IMR-90 (cell line): Measurements from ENCODE around the gene PROCA1. TPM values are rescaled to one million over a fixed set of nuclear protein-coding genes. Genes with fewer than 3 reads are reported as not detected.
A peak's percentile ranks its signal among the peaks of the same experiment; 100 is the strongest.

Source experiments
- ATAC-seq: fragments of 200-7000 bp; cut with Tn5 transposase; 2 replicates; pipeline ENCODE4 v1.9.1; 2020; ENCODE audit warnings: low read depth, mild to moderate bottlenecking, moderate library complexity
- BruUV-seq: library from RNA; stranded (reverse); fragments of 400-500 nt; replicated peaks from 2 replicates; lab custom pipeline; 2021; lab: Mats Ljungman, UMichigan
- CTCF ChIA-PET: fragments of 300-600 bp; formaldehyde crosslinking; extraction: SDS; loops from one replicate; lab custom pipeline; 2021; ENCODE audit warnings: antibody characterized with exemption; lab: Yijun Ruan, JAX
- POLR2A ChIA-PET: fragments of 300-600 bp; sonication (Branson Sonifier 250); formaldehyde crosslinking; loops from one replicate; lab custom pipeline; 2022; ENCODE audit warnings: antibody characterized with exemption; ENCODE audit not compliant: unreplicated experiment; lab: Charles Lee
- DNase-seq: peaks from one replicate; pipeline ENCODE4 v3.0.0; 2013
- H2AFZ ChIP-seq: replicated peaks from 2 replicates; pipeline ENCODE3; 2013; ENCODE audit warnings: low read length, mild to moderate bottlenecking; ENCODE audit not compliant: poor library complexity
- H2AK5ac ChIP-seq: 2 replicates; pipeline ENCODE4 v1.6.1; 2013; ENCODE audit warnings: low read depth, low read length, inconsistent platforms
- H2AK9ac ChIP-seq: replicated peaks from 2 replicates; pipeline ENCODE3; 2013; ENCODE audit warnings: mild to moderate bottlenecking, low read depth, low read length, moderate library complexity; ENCODE audit not compliant: poor library complexity
- H2BK120ac ChIP-seq: 2 replicates; pipeline ENCODE4 v1.6.1; 2013; ENCODE audit warnings: low read depth, low read length, inconsistent platforms
- H2BK15ac ChIP-seq: 3 replicates; pipeline ENCODE4 v1.6.1; 2013; ENCODE audit warnings: low read depth, low read length, inconsistent platforms
- H2BK20ac ChIP-seq: 2 replicates; pipeline ENCODE4 v1.6.1; 2013; ENCODE audit warnings: low read depth, mild to moderate bottlenecking, inconsistent platforms, low read length, moderate library complexity
- H2BK5ac ChIP-seq: 2 replicates; pipeline ENCODE4 v1.6.1; 2013; ENCODE audit warnings: mild to moderate bottlenecking, low read depth, low read length, inconsistent platforms; ENCODE audit not compliant: poor library complexity, severe bottlenecking
- H3K14ac ChIP-seq: replicated peaks from 2 replicates; pipeline ENCODE4 v1.6.1; 2013; ENCODE audit warnings: low read depth, low read length, inconsistent platforms
- H3K18ac ChIP-seq: 2 replicates; pipeline ENCODE4 v1.6.1; 2013; ENCODE audit warnings: low read depth, low read length, control low read depth
- H3K23ac ChIP-seq: 2 replicates; pipeline ENCODE4 v1.6.1; 2013; ENCODE audit warnings: low read depth, low read length, inconsistent platforms
- H3K27ac ChIP-seq: 2 replicates; pipeline ENCODE4 v1.5.1; 2013; ENCODE audit warnings: mild to moderate bottlenecking, control low read depth, low read length; ENCODE audit not compliant: insufficient read depth
- H3K27me3 ChIP-seq: 2 replicates; pipeline ENCODE4 v1.6.1; 2013; ENCODE audit warnings: low read length; ENCODE audit not compliant: control insufficient read depth, insufficient read depth
- H3K36me3 ChIP-seq: 2 replicates; pipeline ENCODE4 v1.6.1; 2013; ENCODE audit warnings: low read length, mixed read lengths; ENCODE audit not compliant: control insufficient read depth, insufficient read depth
- H3K4ac ChIP-seq: 2 replicates; pipeline ENCODE4 v1.6.1; 2013; ENCODE audit warnings: low read depth, low read length, inconsistent platforms
- H3K4me1 ChIP-seq: 2 replicates; pipeline ENCODE4 v1.6.1; 2013; ENCODE audit warnings: low read length, mixed read lengths; ENCODE audit not compliant: control insufficient read depth, insufficient read depth
- H3K4me2 ChIP-seq: 2 replicates; pipeline ENCODE4 v1.6.1; 2013; ENCODE audit warnings: low read depth, mild to moderate bottlenecking, control low read depth, low read length, moderate library complexity
- H3K4me3 ChIP-seq: 2 replicates; pipeline ENCODE4 v1.5.1; 2013; ENCODE audit warnings: low read depth, mild to moderate bottlenecking, control low read depth, low read length, moderate library complexity; ENCODE audit not compliant: insufficient read depth
- H3K56ac ChIP-seq: 2 replicates; pipeline ENCODE4 v1.6.1; 2013; ENCODE audit warnings: low read length, inconsistent platforms; ENCODE audit not compliant: insufficient read depth; ENCODE audit errors: extremely low read depth
- H3K79me1 ChIP-seq, 2 experiments: 2 replicates each; pipeline ENCODE4 v1.6.1; 2013; ENCODE audit warnings: low read length in 2 of 2, inconsistent platforms in 1 of 2, low read depth in 1 of 2
- H3K9ac ChIP-seq: 2 replicates; pipeline ENCODE4 v1.6.1; 2013; ENCODE audit warnings: low read depth, low read length, control low read depth
- H3K9me1 ChIP-seq: 2 replicates; pipeline ENCODE4 v1.6.1; 2013; ENCODE audit warnings: low read length, inconsistent platforms; ENCODE audit not compliant: insufficient read depth
- H3K9me3 ChIP-seq: 2 replicates; pipeline ENCODE4 v1.6.1; 2013; ENCODE audit warnings: low read length; ENCODE audit not compliant: control insufficient read depth, insufficient read depth
- H4K20me1 ChIP-seq: 2 replicates; pipeline ENCODE4 v1.6.1; 2013; ENCODE audit warnings: low read length, inconsistent platforms; ENCODE audit not compliant: insufficient read depth
- H4K5ac ChIP-seq: 2 replicates; pipeline ENCODE4 v1.6.1; 2013; ENCODE audit warnings: mild to moderate bottlenecking, low read depth, low read length, control low read depth
- H4K8ac ChIP-seq, 2 experiments: 2 replicates each; pipeline ENCODE4 v1.6.1; 2013; ENCODE audit warnings: low read depth in 2 of 2, low read length in 2 of 2, control low read depth in 1 of 2, inconsistent platforms in 1 of 2
- H4K91ac ChIP-seq: 2 replicates; pipeline ENCODE4 v1.6.1; 2013; ENCODE audit warnings: low read depth, low read length, inconsistent platforms; ENCODE audit not compliant: insufficient read depth
- USF2 ChIP-seq: fragments of 150-350 bp; IDR thresholded peaks from 2 replicates; pipeline ENCODE4 v1.6.1; 2017; ENCODE audit warnings: mild to moderate bottlenecking, antibody characterized with exemption, low read length, low read depth
- WGBS, 2 experiments: methylation state at CpG; one replicate each; pipeline versions ENCODE4 v1.1.5 to v1.1.7; 2013; ENCODE audit warnings: missing lambda C conversion rate in 2 of 2; ENCODE audit not compliant: insufficient read length in 1 of 2; ENCODE audit errors: extremely low coverage in 2 of 2; 5-methylcytosine and 5-hydroxymethylcytosine counted together
- dilution Hi-C: fragments of 300-500 bp; cut with HindIII; formaldehyde crosslinking; loops from one replicate; pipeline ENCODE4 v1.14.3; 2018; ENCODE audit warnings: low sequenced_read_pairs; ENCODE audit not compliant: unreplicated experiment
- in situ Hi-C: fragments of 300-500 bp; cut with MboI; formaldehyde crosslinking; loops from 3 replicates; pipeline ENCODE4 v1.14.3; 2019; ENCODE audit warnings: low sequenced_read_pairs, inconsistent platforms, mixed read lengths
- intact Hi-C: fragments of 100-400 bp; cut with micrococcal nuclease; formaldehyde crosslinking; loops from 2 replicates; pipeline ENCODE4 v1.10.0; 2022
- polyA plus RNA-seq, 3 experiments: library from polyadenylated mRNA; depleted of rRNA; stranded (reverse); fragments of >200 nt; gene quantifications; 2 replicates each; pipeline ENCODE4 v1.2.3, GENCODE V29; 2012; ENCODE audit warnings: low replicate concordance in 1 of 3
- total RNA-seq: library from RNA; depleted of rRNA; stranded (reverse); fragments of >200 nt; gene quantifications from 2 replicates; pipeline ENCODE4 v1.2.3, GENCODE V29; 2012

PROCA1 gene
- total and polyA plus RNA-seq, 2 of the 4 experiments (the other 2 are of a cell fraction): 0.36 to 1.7 TPM

- Histone ChIP-seq H3K23ac (0 out of 2 replicates have a peak overlapping the region, but pooled peaks have one; percentile 82), H3K18ac (0 out of 2 replicates have a peak overlapping the region, but pooled peaks have one; percentile 14), H2AK9ac (peak overlapping the region; percentile 63), H3K4me1 (peaks cover 14% of the 10 kb centered on the region), H3K14ac (peak overlapping the region; percentile 21; the same call in 1 of the 2 replicates), H2BK120ac (peak overlapping the region; percentile 47), H3K27me3 (no peaks in the 10 kb centered on the region), H3K56ac (no peak overlapping the region), H3K79me1 (peaks cover 0 to 24% of the 10 kb centered on the region in 2 experiments; a peak in 2 of 4 replicates), H2BK5ac (peak overlapping the region; percentile 40), H4K5ac (peak overlapping the region; percentile 38; the same call in 1 of the 2 replicates), H3K9ac (no peak overlapping the region), H2BK20ac (peak overlapping the region; percentile 60; the same call in 1 of the 2 replicates), H2AK5ac (peak overlapping the region; percentile 94), H4K20me1 (peaks cover 25% of the 10 kb centered on the region), H3K27ac (peak overlapping the region; percentile 32; the same call in 1 of the 2 replicates), H3K4me2 (no peak overlapping the region), H2AFZ (peak overlapping the region; percentile 5), H3K36me3 (peaks cover 8% of the 10 kb centered on the region), H3K9me1 (peaks cover 17% of the 10 kb centered on the region; the same call in 1 of the 2 replicates), H3K4me3 (no peak overlapping the region), H4K91ac (peak overlapping the region; percentile 56), H3K4ac (peak overlapping the region; percentile 74), H2BK15ac (no peak overlapping the region; the same call in 2 of the 3 replicates), H3K9me3 (no peaks in the 10 kb centered on the region), H4K8ac (peak overlapping the region in 1 of 2 experiments; percentile 52; a peak in 3 of 4 replicates)
- ChIA-PET CTCF (interaction anchor here (0.5 kb wide), 1 partner anchor 128 kb away, joined by 3 read pairs; no protein-coding TSS in a partner anchor), POLR2A (no interaction called here)
- TF ChIP-seq USF2: no peak
- in situ Hi-C loops (no loop called here), dilution Hi-C loops (no loop called here), intact Hi-C loops (no loop called here)
- no TSS peak for BruUV-seq
- ATAC-seq: no peak
- no peak for DNase-seq
- WGBS, 2 experiments: no CpG with 5 or more reads among the region's 19 CpGs
These were observed 30.0 kb upstream of the PROCA1 start for GRCh38 chr17:28741358-28742349.
